ENCODE data around the gene FBXO44.

GRCh38 chr1:11676386-11677103 is 21.9 kb downstream of the FBXO44 start:
- TF ChIP-seq CTCF (IDR thresholded peaks at IDR 0.05; ENCODE audit: low read depth, low read length) = peak; percentile 14; the same call in 1 of the 2 replicates
- TF ChIP-seq EZH2phosphoT487 (IDR thresholded peaks at IDR 0.05; ENCODE audit: low read depth) = no peak
